NB4 (cell line): ENCODE data around the gene AGFG2.
A peak's percentile ranks its signal among the peaks of the same experiment; 100 is the strongest.

Source experiments
- CTCF ChIP-seq: IDR thresholded peaks from one replicate; pipeline ENCODE4 v1.5.1; 2012; ENCODE audit warnings: low read depth, low read length
- MYC ChIP-seq: IDR thresholded peaks from 2 replicates; pipeline ENCODE4 v1.6.1; 2011; ENCODE audit warnings: low read depth, low read length
- POLR2A ChIP-seq: IDR thresholded peaks from 2 replicates; pipeline ENCODE4 v1.6.1; 2011; ENCODE audit warnings: mild to moderate bottlenecking; ENCODE audit not compliant: insufficient read length; ENCODE audit errors: extremely low read depth

- TF ChIP-seq CTCF (peak; percentile 99), POLR2A (no peak), MYC (peak; percentile 68)
Observed at GRCh38 chr7:100563809-100564400, 24.9 kb downstream of the AGFG2 start.
